ENCODE results near the gene DST. TPM values are rescaled to one million over a fixed set of nuclear protein-coding genes. Genes with fewer than 3 reads are reported as not detected.

Gene DST
- total and polyA plus RNA-seq, 2 of the 8 experiments (the other 6 are each of a cell fraction or from before 2014, with no cell fraction given), result 49.4 to 116 TPM

- TF ChIP-seq ATF3 (IDR thresholded peaks at IDR 0.05; ENCODE audit: insufficient read depth, low read depth, low read length) (no peak), SP1 (IDR thresholded peaks at IDR 0.05; ENCODE audit: low read depth, low read length) (no peak), CEBPB (IDR thresholded peaks at IDR 0.05; ENCODE audit: low read depth, low read length) (no peak), CHD1 (IDR thresholded peaks at IDR 0.05; ENCODE audit: low read depth, low read length) (no peak), BCL11A (IDR thresholded peaks at IDR 0.05; ENCODE audit: low read depth in 2 of 2, low read length in 2 of 2) (no peak), CBX8 (IDR thresholded peaks at IDR 0.05; ENCODE audit: borderline replicate concordance, low read depth, low read length) (no peak), SRF (IDR thresholded peaks at IDR 0.05; ENCODE audit: low read depth, low read length) (no peak), NANOG (IDR thresholded peaks at IDR 0.05; ENCODE audit: insufficient read depth, low read depth, low read length, poor library complexity, severe bottlenecking) (no peak), POLR2AphosphoS5 (IDR thresholded peaks at IDR 0.05; ENCODE audit: low read depth, low read length) (peak; percentile 81; the same call in 1 of the 2 replicates), BACH1 (IDR thresholded peaks at IDR 0.05; ENCODE audit: low read length) (0 out of 2 replicates have a peak, but pooled peaks have one; percentile 15), EP300 (IDR thresholded peaks at IDR 0.05; ENCODE audit: borderline replicate concordance in 1 of 2, low read depth in 2 of 2, low read length in 2 of 2) (peak in 1 of 2 experiments; percentile 66; a peak in 1 of 3 replicates), POU5F1 (IDR thresholded peaks at IDR 0.05; ENCODE audit: low read depth, low read length) (no peak), JUND (IDR thresholded peaks at IDR 0.05; ENCODE audit: low read length) (peak; percentile 55; the same call in 1 of the 2 replicates), TCF12 (IDR thresholded peaks at IDR 0.05; ENCODE audit: low read depth, low read length) (peak; percentile 41; the same call in 1 of the 2 replicates), MAFK (IDR thresholded peaks at IDR 0.05; ENCODE audit: low read depth, low read length) (no peak; the same call in 1 of the 2 replicates), GTF2F1 (IDR thresholded peaks at IDR 0.05; ENCODE audit: borderline replicate concordance, low read depth, low read length) (no peak), EGR1 (IDR thresholded peaks at IDR 0.05; ENCODE audit: borderline replicate concordance, low read depth, low read length) (no peak), CREB1 (IDR thresholded peaks at IDR 0.05) (peak; percentile 68), KDM1A (IDR thresholded peaks at IDR 0.05; ENCODE audit: borderline replicate concordance, low read length) (no peak), TEAD4 (IDR thresholded peaks at IDR 0.05; ENCODE audit: low read depth, low read length) (no peak), SIX5 (IDR thresholded peaks at IDR 0.05; ENCODE audit: low read depth, low read length) (no peak)
These were observed 100.0 kb downstream of the DST start (continued) for GRCh38 chr6:56542364-56543331.
